Epidermal melanocyte (primary cell): ENCODE results near the gene GLRB.
"Not testable (repeated sequence)": the region's sequence is repeated elsewhere in the genome, so short reads cannot be mapped to it uniquely, and the experiment has no call there.

Source experiments
- DNase-seq: peaks from one replicate; pipeline ENCODE4 v3.0.0; 2011; ENCODE audit warnings: low spot score; ENCODE audit not compliant: insufficient read length

Gene GLRB

GRCh38 chr4:157127571-157127970, 51.6 kb downstream of the GLRB start:
- no peak for DNase-seq

GRCh38 chr4:157128395-157128794, 52.4 kb downstream of the GLRB start:
- no peak for DNase-seq

GRCh38 chr4:157141976-157142375, 66.0 kb downstream of the GLRB start:
- no peak for DNase-seq

GRCh38 chr4:157143369-157143768, 67.4 kb downstream of the GLRB start:
- no peak for DNase-seq

- no peak for DNase-seq
Observed at GRCh38 chr4:157151711-157152110, 75.8 kb downstream of the GLRB start.

GRCh38 chr4:157165935-157166610, 90.1 kb downstream of the GLRB start:
- DNase-seq = no peak

- DNase-seq = no peak
Observed at GRCh38 chr4:157170321-157170720, 94.4 kb downstream of the GLRB start.

GRCh38 chr4:157172011-157172410, 96.1 kb downstream of the GLRB start:
- DNase-seq = no peak

- not testable (repeated sequence) for DNase-seq
Observed at GRCh38 chr4:157180268-157180667, 104.3 kb downstream of the GLRB start.

GRCh38 chr4:157184300-157184699, 108.3 kb downstream of the GLRB start:
- DNase-seq = no peak

- DNase-seq = no peak
Observed at GRCh38 chr4:157185363-157185762, 109.4 kb downstream of the GLRB start.

- DNase-seq = no peak
Observed at GRCh38 chr4:157195374-157195773, 119.4 kb downstream of the GLRB start.

GRCh38 chr4:157196046-157196445, 120.1 kb downstream of the GLRB start:
- no peak for DNase-seq

- no peak for DNase-seq
Observed at GRCh38 chr4:157204634-157205244, 128.8 kb downstream of the GLRB start.

GRCh38 chr4:157217708-157218107, 141.8 kb downstream of the GLRB start:
- DNase-seq = no peak

- no peak for DNase-seq
Observed at GRCh38 chr4:157219711-157220370, 143.9 kb downstream of the GLRB start.

GRCh38 chr4:157220371-157220881, 144.5 kb downstream of the GLRB start, which contains the start of gene GRIA2:
GRIA2 (plus strand) TSS chr4:157220728; CDS start chr4:157221043, 315 bp downstream.
- peak; percentile 60 for DNase-seq

- DNase-seq = no peak
Observed at GRCh38 chr4:157221426-157221894, 145.5 kb downstream of the GLRB start.
